Osteocyte (in vitro differentiated cells): Measurements from ENCODE around the gene ATP6V0A1. TPM values are rescaled to one million over a fixed set of nuclear protein-coding genes. Genes with fewer than 3 reads are reported as not detected.

Source experiments
- DNase-seq: peaks from one replicate; pipeline ENCODE4 v3.0.0; 2021; ENCODE audit warnings: mixed read lengths; ENCODE audit not compliant: unreplicated experiment; ENCODE audit errors: extremely low spot score
- H3K27ac Mint-ChIP-seq: one replicate; pipeline ENCODE4 v1.8.0; 2021; ENCODE audit warnings: mild to moderate bottlenecking, mixed read lengths; ENCODE audit not compliant: unreplicated experiment
- H3K27me3 Mint-ChIP-seq: one replicate; pipeline ENCODE4 v1.8.0; 2021; ENCODE audit warnings: mixed read lengths; ENCODE audit not compliant: unreplicated experiment
- H3K36me3 Mint-ChIP-seq: one replicate; pipeline ENCODE4 v1.8.0; 2021; ENCODE audit warnings: mixed read lengths; ENCODE audit not compliant: unreplicated experiment
- H3K4me1 Mint-ChIP-seq: one replicate; pipeline ENCODE4 v1.8.0; 2021; ENCODE audit warnings: mixed read lengths; ENCODE audit not compliant: unreplicated experiment
- H3K4me3 Mint-ChIP-seq: one replicate; pipeline ENCODE4 v1.8.0; 2021; ENCODE audit warnings: mild to moderate bottlenecking, moderate library complexity, mixed read lengths; ENCODE audit not compliant: unreplicated experiment
- H3K9me3 Mint-ChIP-seq: one replicate; pipeline ENCODE4 v1.8.0; 2021; ENCODE audit warnings: mixed read lengths; ENCODE audit not compliant: unreplicated experiment
- CTCF ChIP-seq: fragments of 200-600 bp; sonication (generic); IDR thresholded peaks from 2 replicates; pipeline ENCODE4 v1.5.0; 2021; ENCODE audit warnings: antibody characterized with exemption, mild to moderate bottlenecking, moderate library complexity
- total RNA-seq: library from RNA; stranded (reverse); gene quantifications from 2 replicates; pipeline ENCODE4 v1.2.1, GENCODE V29; 2021

ATP6V0A1 gene
- total RNA-seq, 1 donor from 2014 or later, result 63.2 TPM

- Mint-ChIP-seq H3K4me3 (peak overlapping the region; percentile 22), H3K36me3 (peaks cover 10% of the 10 kb centered on the region), H3K27ac (peak overlapping the region; percentile 92), H3K27me3 (no peaks in the 10 kb centered on the region), H3K4me1 (peaks cover 37% of the 10 kb centered on the region), H3K9me3 (no peaks in the 10 kb centered on the region)
- DNase-seq, result no peak
- no peak for TF ChIP-seq CTCF
Measured at GRCh38 chr17:42565523-42566214, 107.0 kb downstream of the ATP6V0A1 start.

GRCh38 chr17:42566215-42566882 lies 107.7 kb downstream of the ATP6V0A1 start:
- Mint-ChIP-seq H3K36me3 (peaks cover 15% of the 10 kb centered on the region), H3K4me3 (peak overlapping the region; percentile 91), H3K9me3 (no peaks in the 10 kb centered on the region), H3K27ac (peak overlapping the region; percentile 92), H3K4me1 (peaks cover 36% of the 10 kb centered on the region), H3K27me3 (no peaks in the 10 kb centered on the region)
- TF ChIP-seq CTCF, result no peak
- DNase-seq, result no peak

GRCh38 chr17:42566883-42567573 lies 108.3 kb downstream of the ATP6V0A1 start, which contains the start of gene MLX:
Gene MLX, plus strand, starts transcription at chr17:42567100. Its CDS starts 25 bp downstream, at chr17:42567125.
- peaks cover 20% of the 10 kb centered on the region for H3K36me3 Mint-ChIP-seq
- no peaks in the 10 kb centered on the region for H3K27me3 Mint-ChIP-seq
- H3K4me1 Mint-ChIP-seq, result peaks cover 29% of the 10 kb centered on the region
- peak within 1 kb of the TSS; percentile 92 for H3K27ac Mint-ChIP-seq
- no peak for TF ChIP-seq CTCF
- H3K9me3 Mint-ChIP-seq, result no peaks in the 10 kb centered on the region
- peak; percentile 98 for DNase-seq
- peak within 1 kb of the TSS; percentile 91 for H3K4me3 Mint-ChIP-seq

- H3K4me3 Mint-ChIP-seq, result peak overlapping the region; percentile 91
- peaks cover 27% of the 10 kb centered on the region for H3K36me3 Mint-ChIP-seq
- no peak for DNase-seq
- H3K4me1 Mint-ChIP-seq, result peaks cover 18% of the 10 kb centered on the region
- no peak for TF ChIP-seq CTCF
- H3K9me3 Mint-ChIP-seq, result no peaks in the 10 kb centered on the region
- H3K27ac Mint-ChIP-seq, result peak overlapping the region; percentile 92
- no peaks in the 10 kb centered on the region for H3K27me3 Mint-ChIP-seq
Measured at GRCh38 chr17:42568341-42569111, 109.8 kb downstream of the ATP6V0A1 start.
